ELR (cell line): ENCODE results near the gene SPATA31D4.
A peak's percentile ranks its signal among the peaks of the same experiment; 100 is the strongest.

Experiments used
- DNase-seq: peaks from one replicate; pipeline ENCODE4 v3.0.0-alpha.2; 2015; ENCODE audit warnings: low read depth

Gene SPATA31D4

DNA sequence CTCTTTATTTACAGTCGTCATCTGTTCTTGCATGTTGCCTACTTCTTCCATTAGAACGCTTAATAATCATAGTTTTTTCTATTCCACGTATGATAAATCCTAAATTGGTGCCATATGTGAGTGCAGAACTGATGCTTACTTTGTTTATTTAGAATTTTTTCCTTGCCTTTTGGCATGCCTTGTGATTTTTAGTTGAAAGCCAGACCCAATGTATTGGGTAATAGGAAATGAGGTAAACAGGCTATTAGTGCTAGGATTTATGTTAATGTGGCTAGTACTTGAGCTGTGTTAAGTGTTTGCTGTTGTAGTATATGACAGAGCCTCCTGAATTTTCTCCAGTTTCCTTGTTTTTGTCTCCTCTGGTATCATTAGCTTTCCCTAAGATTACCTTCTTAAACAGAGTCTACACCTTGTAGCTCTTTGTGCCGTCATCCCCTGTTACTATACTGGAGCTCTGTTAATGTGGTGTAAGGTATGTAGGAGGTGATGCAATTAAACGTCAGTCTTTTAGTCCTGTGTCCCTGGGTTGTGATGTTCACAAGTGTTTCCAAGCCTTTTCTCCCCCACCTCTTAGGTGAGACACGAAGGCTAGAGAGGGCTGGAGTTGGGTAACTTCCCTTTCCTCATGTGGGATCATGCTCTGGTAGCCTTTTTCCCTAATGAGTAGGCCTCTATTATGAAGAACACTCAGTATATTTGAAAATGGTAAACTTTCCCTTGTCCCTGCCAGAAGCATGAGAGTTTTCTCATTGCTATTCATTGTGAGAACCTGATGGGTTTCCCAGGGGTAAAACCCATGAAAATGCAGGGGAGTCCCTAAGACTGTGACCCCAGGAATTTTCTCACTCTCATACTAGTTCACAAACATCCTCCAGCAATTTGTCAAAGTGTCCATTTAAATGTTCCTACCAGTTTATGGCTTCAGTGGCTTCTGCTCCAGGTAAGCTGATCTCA is 36.3 kb downstream of the SPATA31D4 start:
- DNase-seq = no peak

DNA sequence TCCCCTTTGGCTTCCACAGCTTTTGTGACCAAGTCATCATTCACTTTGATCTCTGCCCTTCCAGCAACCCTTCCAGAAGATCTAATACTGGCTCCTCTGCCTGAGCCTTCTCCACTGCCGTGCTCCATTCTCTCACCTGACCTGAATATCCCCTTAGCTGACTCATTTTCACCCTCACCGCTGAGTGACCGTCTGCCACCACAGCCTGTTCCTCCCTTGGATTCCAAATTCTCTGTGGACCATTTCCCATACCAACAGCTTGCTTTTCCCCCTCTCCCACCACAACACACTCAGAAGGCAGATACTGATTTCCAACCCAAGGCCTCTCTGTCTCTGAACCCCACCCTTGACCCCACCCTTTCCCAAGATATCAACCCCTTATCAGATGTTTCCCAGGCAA is 39.8 kb downstream of the SPATA31D4 start:
- DNase-seq = no peak

DNA sequence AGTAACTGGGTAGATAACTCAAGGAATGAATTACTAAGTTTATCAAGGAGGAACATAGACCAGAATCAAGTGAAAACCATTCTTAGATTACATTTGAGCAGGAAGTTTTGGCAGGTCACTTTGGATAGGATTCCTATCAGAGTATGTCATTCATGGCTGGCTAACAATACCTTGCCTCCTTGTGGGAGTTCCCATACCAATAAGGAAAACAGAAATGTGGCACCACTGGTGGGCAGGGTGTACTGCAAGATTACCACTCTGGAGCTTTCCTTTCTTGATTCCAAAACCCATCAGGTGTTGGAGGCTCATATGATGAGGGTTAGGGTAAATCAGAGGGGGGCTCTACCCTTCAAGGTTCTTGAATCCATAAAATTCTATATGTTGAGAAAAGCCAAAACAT is 41.7 kb downstream of the SPATA31D4 start:
- peak; percentile 3 for DNase-seq

DNA sequence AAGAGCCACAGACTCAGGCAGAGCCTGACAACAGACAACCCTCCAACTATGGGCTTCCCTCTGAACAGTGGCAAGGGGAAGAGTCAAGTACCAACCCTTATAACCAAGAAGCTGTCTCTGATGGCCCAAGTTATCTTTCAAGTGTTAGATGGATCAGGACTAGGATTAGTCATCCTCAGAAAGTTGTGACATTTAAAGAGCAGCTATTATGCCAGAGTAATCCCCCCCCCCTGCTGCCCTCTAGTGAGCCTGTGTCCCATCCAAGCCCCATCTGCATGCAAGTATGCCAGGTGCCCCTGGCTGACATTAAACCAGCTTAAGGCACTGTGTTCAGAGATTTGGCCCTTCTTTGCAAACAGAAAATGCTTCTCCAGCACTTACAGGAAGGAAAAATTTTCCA is 43.5 kb downstream of the SPATA31D4 start:
- DNase-seq = no peak

DNA sequence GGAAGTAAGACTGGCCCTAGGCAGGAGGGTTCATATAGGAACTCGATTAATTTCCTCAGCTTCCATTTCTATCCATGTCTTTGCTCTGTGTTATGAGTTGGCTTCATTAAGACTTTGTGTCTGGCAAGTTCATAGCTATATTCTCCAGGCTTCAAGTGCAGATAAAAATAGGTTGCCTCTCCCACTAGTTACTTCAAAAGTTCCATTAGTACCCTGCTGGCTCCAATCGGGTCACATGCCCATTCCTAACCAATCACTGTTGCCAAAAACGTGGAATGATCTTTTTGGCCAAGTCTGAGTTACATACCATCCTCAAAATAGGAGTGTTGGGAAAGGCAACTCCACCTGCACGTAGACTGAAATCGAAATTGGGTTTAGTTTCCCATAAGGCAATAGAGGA is 46.5 kb downstream of the SPATA31D4 start:
- no peak for DNase-seq

DNA sequence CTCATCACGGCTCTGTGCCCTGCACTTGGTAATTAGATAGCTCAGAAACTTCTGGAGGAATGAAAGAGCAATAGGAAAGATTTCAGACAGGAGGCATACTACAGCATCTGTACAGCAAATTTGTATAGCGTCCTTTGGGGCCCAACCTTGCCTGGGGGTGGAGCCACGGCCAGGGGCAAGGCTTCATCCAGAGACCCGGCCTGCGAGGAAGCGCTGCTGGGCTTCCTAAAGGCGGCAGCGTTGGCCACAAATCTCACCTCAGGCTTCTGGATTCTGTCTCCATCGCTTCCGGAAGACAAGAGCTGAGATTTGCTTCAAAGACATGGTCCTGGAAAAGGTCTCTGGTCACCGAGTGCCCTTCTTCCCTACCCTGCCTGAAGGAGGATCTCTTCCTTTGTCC is 48.1 kb downstream of the SPATA31D4 start:
- DNase-seq = no peak

DNA sequence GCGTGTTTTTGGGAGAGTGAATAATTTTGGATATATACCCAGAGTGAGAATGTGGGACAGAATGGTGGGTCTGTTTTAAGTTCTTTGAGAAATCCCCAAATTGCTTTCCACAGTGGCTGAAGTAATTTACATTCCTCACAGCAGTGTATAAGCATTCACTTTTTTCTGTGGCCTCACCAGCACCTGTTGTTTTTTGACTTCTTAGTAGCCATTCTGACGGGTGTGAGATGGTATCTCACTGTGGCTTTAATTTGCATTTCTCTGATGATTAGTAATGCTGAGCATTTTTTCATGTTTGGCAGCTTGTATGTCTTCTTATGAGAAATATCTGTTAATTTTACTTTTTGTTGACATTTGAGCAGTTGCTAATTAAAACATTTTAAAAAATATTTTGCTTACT is 51.0 kb downstream of the SPATA31D4 start:
- DNase-seq = no peak

DNA sequence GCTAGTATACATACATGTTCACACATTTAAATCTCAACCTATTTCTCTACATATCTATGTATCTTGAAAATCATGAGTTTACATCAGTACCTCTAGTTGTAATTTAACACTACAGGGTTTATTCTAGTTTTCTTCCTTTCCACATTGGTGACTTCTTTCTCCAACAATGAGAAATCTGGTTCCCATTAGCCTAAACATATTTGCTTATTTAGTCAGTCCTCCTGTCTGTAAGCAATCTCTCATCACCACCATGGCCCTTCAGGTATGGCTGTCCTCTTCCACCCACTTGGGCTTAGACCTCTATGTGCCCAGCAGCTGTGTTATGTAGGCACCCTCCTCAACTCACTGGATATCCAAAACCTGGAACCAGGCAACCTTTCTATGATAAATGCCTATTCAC is 52.3 kb downstream of the SPATA31D4 start:
- no peak for DNase-seq

DNA sequence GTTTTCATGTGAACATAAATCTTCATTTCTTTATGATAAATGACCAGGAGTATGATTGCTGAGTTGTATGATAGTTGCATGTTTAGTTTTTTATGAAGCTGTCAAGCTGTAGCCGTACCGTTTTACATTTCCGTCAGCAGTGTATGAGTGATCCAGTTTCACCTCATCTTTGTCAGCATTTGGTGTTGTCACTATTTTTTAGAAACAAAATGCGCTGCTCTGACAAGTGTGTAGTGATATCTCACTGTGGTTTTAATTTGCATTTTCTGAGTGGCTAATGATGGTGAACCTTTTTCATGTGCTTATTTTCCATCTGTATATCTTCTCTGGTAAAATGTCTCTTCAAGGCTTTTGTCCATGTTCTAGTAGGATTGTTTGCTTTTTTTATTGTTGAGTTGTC is 53.7 kb downstream of the SPATA31D4 start:
- DNase-seq = no peak
